Stimulated activated CD4-positive, alpha-beta T cell treated with anti-CD3 and anti-CD28 coated beads, TNF-alpha, amount 100 ng/mL, for 48 hours (primary cell): ENCODE measurements around the gene CD47.
A peak's percentile ranks its signal among the peaks of the same experiment; 100 is the strongest.

Experiments
- DNase-seq, 3 donors: peaks; one replicate each; pipeline ENCODE4 v3.0.0-alpha.2; 2020; ENCODE audit warnings: low read depth in 3 of 3

The CD47 gene

GRCh38 chr3:108091498-108092250 lies 843 bp upstream of the CD47 start:
- DNase-seq, result peak in 1 of 3 donors; percentile 38

- peak; percentile 28 to 46 (median 35) for DNase-seq
Observed at GRCh38 chr3:108090049-108090700, 656 bp downstream of the CD47 start.

- no peak for DNase-seq
Observed at GRCh38 chr3:108089579-108089978, 1.3 kb downstream of the CD47 start.

- DNase-seq, result peak; percentile 18 to 52 (median 34)
Observed at GRCh38 chr3:108088697-108089096, 2.1 kb downstream of the CD47 start.

GRCh38 chr3:108088146-108088545 lies 2.7 kb downstream of the CD47 start:
- no peak for DNase-seq

- DNase-seq, result no peak
Observed at GRCh38 chr3:108086653-108087052, 4.2 kb downstream of the CD47 start.

GRCh38 chr3:108085810-108086350 lies 5.0 kb downstream of the CD47 start:
- no peak for DNase-seq

- no peak for DNase-seq
Observed at GRCh38 chr3:108085370-108085769, 5.5 kb downstream of the CD47 start.

- no peak for DNase-seq
Observed at GRCh38 chr3:108079877-108080276, 11.0 kb downstream of the CD47 start.

- DNase-seq, result no peak
Observed at GRCh38 chr3:108079043-108079442, 11.8 kb downstream of the CD47 start.

- no peak for DNase-seq
Observed at GRCh38 chr3:108076564-108076963, 14.3 kb downstream of the CD47 start.

GRCh38 chr3:108073764-108074431 lies 16.9 kb downstream of the CD47 start:
- no peak for DNase-seq

- DNase-seq, result no peak
Observed at GRCh38 chr3:108071368-108071767, 19.5 kb downstream of the CD47 start.

GRCh38 chr3:108070356-108070755 lies 20.5 kb downstream of the CD47 start:
- no peak for DNase-seq

GRCh38 chr3:108067768-108068167 lies 23.1 kb downstream of the CD47 start:
- no peak for DNase-seq

GRCh38 chr3:108065096-108065495 lies 25.7 kb downstream of the CD47 start:
- DNase-seq, result no peak

- no peak for DNase-seq
Observed at GRCh38 chr3:108064293-108064887, 26.4 kb downstream of the CD47 start.

GRCh38 chr3:108062051-108062450 lies 28.8 kb downstream of the CD47 start:
- no peak for DNase-seq

GRCh38 chr3:108060331-108060730 lies 30.5 kb downstream of the CD47 start:
- no peak for DNase-seq

- no peak for DNase-seq
Observed at GRCh38 chr3:108055931-108056330, 34.9 kb downstream of the CD47 start.

GRCh38 chr3:108054935-108055334 lies 35.9 kb downstream of the CD47 start:
- DNase-seq, result no peak

- no peak for DNase-seq
Observed at GRCh38 chr3:108053483-108053882, 37.3 kb downstream of the CD47 start.
